ENCODE measurements around the gene RTN4IP1.
A peak's percentile ranks its signal among the peaks of the same experiment; 100 is the strongest.

The RTN4IP1 gene, protein sequence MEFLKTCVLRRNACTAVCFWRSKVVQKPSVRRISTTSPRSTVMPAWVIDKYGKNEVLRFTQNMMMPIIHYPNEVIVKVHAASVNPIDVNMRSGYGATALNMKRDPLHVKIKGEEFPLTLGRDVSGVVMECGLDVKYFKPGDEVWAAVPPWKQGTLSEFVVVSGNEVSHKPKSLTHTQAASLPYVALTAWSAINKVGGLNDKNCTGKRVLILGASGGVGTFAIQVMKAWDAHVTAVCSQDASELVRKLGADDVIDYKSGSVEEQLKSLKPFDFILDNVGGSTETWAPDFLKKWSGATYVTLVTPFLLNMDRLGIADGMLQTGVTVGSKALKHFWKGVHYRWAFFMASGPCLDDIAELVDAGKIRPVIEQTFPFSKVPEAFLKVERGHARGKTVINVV

DNA sequence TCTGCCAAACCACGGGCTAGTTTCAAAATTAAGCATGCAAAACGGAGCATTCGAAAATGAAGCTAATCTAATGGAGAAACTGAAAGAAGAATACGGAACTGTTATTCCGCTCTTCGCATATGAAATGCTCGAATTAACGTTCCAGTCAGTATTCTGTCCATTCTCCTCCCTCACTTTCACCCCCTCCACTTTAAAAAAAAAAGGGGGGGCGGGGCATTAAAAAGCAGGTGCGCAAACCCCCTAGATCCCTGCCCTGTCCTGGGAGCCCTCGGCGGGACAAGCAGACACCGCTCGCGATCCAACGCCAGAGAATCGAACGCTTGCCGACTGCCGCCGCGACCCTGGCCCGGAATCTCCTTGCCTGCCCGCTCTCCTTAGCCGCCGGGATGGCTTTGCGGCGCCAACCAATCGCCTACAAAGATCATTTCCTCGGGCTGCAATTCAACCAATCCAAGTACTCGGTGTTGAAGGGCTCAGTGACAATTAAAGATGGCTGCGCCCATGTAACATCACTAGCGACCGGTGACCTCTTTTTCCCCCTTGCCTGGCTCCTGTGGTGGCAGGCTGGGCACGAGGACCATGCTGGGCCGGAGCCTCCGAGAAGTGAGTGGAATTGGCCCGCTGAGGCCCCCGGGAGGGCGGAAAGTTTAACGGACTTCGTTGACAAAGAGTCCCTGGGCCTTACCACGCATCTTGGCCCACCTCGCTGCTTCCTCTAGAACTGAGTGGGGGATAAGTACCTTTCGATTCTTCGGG is at the start of gene RTN4IP1, which contains the start of gene QRSL1:
Gene RTN4IP1, minus strand, starts transcription at position 396 of the 756 bp plus-strand sequence. CDS start 477 bp downstream, outside the sequence.
Gene QRSL1, plus strand, starts transcription at position 476 of the 756 bp plus-strand sequence. Its CDS starts 104 bp downstream, at position 580.
- peak; percentile 91 for DNase-seq

DNA sequence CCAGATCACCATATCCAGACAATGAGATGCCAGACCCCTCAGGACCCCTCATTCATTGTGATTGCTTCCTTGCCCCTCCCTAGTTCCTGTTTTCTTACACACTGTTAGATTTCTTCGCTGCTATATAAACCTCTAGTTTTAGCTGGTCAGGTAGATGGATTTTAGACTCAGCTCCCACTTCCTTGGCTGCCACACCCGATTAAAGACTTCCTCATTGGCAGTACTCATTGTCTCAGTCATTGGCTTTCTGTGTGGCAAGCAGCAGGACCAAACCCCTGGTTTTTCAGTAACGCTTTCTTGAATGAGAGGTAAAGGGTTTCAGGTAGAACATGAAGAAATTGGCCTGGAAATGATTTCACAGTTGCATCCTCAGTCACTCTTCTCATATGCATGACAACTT is 48.0 kb upstream of the RTN4IP1 start:
- no peak for DNase-seq

DNA sequence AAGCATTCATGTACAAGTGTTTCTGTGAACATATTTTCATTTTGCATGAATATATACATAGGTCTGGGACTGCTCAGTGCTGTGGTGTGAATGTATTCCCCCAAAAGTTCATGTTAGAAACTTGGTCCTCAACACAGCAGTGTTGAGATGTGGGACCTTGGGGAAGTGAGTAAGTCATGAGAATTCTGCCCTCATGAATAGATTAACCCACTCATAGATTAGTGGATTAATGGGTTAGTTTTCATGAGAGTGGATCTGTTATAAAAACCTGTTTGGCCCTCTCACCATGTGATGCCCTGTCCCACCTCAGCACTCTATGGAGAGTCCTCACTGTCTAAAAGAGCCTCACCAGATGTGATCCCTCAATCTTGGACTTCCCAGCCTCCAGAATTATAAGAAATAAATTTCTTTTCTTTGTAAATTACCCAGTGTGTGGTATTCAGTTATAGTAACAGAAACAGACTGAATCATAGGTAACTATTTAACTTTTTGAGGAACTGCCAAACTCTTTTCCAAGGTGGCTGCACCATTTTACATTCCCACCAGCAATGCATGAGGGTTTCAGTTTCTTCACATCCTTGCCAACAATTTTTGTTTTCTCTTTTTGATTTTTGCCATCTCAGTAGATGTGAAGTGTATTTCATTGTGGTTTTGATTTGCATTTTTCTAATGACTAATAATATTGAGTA is 45.4 kb upstream of the RTN4IP1 start:
- no peak for DNase-seq

DNA sequence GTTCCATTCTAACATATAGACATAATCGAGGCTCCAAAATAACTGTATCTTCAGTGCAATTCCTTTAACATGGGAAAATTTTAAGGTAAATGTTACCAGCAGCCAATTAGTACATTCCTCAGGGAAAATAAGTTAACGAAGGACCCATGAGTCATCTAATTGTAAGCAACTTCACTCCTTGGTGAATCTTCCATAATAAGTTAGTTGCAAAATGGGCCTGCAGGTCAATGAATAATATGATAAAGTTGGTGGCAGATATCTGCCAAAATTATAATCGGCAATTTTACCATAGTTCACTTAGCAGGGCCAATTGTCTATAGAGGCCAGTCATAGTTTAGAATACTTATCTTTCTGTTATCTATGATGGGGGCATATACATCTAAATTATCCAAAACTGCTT is 42.4 kb upstream of the RTN4IP1 start:
- DNase-seq = no peak

DNA sequence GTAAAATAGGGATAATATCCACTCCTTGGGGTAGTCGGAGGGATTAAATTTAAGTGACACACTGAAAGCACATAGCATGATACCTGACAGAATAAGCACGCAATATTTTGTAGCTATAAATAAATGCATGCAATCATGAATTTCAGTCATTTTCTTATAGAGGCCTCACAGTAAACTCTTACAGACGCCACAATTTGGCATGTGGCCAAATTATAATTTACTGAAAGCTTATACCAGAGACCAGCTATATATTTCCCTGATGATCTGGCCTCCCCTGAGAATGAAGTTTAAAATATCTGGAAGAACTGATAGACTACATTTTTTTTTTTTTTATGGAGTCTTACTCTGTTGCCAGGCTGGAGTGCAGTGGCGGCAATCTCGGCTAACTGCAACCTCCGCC is 40.9 kb upstream of the RTN4IP1 start:
- DNase-seq = no peak

DNA sequence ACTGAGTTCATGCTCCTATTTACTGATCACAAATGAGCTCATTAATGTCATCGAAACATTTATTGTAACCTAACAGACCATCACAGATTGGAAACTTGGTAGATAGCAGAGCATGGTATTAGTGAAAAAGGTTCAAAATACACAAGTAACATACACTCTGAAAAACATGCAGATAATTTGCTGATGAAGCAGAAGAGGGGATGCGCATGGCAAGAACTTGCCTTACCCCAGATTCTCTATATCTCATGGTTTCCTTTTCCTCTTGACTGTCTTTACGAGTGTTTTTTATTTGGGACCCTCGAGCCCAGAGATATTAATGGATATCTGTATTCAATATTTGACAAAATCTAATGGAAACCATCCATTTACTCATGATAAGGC is 37.7 kb upstream of the RTN4IP1 start:
- no peak for DNase-seq

DNA sequence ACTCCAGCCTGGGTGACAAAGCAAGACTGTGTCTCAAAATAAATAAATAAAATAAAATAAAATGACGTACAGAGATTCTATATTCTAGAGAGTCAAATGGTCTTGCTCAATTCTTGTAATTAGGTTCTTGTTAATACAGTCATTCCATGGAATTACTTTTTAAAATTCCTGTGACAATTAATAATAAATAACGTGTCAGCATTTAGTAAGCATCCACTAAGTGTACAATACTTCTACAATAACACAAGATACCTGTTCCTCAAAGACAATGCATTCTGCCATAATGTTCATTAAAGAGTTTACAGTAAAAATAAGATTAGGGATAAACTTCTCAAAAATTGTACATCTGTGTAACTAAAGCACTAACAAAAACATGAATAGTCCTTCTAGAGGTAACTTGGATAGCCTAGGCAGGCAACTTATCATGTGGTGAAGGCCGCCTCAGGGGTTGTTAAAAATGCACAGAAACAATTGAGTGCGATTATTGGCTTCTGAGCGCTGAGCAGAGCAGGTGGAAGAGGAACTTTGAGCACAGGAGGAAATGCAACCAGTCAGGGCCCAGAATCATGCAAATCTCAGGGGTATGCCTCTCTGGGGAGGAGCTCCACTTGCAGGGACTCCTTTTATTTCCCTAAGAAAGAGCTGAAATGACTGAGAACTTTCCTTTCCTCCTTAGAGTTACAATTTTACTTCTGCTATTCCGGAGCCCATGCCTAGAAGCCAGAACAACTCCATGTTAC is 37.2 kb upstream of the RTN4IP1 start:
- no peak for DNase-seq

DNA sequence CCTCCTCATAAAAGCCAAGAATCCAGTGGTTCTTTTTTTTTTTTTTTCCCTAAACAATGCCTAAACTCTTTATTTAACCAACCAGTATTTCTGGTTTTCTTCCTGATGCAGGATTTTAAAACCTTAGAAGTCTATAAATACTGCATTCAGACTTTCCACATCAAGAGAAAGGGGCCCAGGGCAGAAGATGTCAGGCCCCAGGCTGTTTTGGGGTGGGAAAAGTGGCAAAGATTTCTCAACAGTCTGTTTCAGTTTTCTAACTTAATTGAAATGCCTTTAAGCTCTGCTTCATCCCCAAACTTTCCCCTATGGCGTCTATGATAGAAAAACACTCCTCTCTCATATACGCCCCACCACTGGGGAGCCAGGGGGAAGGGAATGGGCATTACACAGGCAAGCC is 33.2 kb upstream of the RTN4IP1 start:
- DNase-seq = no peak

DNA sequence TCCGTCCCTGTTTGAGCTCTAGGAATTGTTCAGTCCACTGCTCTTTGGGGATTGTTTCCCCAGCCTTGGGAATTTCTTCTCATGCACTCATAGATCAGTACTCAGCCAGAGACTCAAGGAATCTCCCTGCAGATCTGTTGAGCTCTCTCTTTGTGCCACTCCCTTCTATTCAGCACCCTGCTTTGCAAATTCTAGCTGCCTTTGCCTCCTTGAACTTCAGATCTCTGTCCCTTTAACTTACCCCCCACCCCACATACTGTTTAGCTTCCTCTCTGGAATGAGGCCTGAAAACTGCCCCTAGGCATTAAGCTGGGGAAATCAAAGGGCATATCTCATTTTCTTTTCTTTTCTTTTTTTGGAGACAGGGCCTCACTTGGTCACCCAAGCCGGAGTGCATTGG is 30.6 kb upstream of the RTN4IP1 start:
- DNase-seq = no peak

DNA sequence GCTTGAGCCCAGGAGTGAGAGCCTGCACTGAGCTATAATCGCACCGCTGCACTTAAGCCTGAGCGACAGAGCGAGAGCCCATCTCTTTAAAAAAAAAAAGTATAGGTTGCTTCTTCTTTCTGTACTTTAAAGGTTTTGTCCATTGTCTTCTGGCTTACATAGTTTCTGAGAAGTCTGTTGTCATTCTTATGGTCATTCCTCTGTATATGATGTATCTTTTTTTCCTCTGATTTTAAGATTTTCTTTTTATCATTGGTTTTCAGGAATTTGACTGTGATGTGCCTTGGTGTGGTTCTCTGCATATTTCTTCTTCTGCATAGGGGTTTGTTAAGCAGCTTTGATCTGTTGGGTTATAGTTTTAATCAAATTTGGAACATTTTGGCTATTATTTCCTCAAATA is 29.2 kb upstream of the RTN4IP1 start:
- DNase-seq = no peak

DNA sequence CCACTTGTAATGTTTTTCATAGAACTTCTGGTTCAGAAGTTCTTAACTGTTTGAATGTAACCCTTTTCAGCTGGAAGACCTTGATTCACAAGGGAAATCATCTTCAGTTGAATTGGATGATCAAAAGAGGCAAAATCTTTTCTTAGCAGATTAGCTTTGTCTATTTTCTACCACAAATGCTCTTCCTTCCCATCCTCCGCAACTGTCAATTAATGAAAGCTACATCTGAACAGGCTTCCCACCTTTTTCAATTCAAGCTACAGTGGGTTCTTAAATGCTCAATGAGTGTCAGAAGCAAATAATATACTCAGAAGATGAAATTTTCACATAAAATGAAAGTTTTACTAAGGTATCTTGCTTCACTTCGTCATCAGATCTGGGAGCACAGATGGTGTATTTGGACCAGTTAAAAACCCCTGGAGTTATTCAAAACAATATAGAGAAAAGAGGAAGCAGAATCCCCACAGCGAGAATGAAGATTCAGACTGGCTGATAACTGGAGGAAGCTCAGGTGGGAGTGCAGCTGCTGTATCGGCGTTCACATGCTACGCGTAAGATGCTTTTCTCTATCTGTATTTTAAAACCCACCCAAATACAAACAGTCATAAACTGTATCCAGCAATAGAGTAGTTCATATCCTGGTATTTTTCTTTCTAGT is 19.5 kb upstream of the RTN4IP1 start:
- no peak for DNase-seq

DNA sequence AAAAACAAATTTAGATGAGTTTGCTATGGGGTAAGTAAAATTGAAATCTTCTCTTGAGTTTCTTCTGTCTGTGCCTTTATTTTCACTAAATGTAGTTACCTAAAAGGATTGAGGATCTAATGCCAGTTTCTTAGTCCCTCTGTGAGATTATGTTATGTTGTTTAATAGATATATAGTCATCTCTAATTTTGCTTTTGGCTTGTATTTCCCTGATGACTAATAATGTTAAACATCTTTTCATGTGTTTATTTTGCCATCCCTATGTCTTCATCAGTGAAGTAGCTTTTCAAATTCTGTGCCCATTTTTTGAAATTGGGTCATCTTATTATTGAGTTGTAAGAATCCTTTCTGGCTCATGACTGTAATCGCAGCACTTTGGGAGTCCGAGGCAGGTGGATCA is 13.8 kb upstream of the RTN4IP1 start:
- DNase-seq = no peak

DNA sequence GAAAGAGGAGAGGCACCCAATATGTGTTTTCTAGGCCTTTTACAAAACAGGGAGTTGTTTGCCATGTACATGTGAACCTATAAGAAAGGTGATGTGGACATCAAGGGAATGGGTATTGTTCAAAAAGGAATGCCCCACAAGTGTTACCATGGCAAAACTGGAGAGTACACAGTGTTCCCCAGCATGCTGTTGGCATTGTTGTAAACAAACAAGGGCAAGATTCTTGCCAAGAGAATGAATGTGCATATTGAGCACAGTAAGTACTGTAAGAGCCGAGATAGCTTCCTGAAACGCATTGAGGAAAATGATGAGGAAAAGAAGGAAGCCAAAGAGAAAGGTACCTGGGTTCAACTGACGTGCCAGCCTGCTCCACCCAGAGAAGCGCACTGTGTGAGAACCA is 13.2 kb upstream of the RTN4IP1 start:
- DNase-seq = no peak

DNA sequence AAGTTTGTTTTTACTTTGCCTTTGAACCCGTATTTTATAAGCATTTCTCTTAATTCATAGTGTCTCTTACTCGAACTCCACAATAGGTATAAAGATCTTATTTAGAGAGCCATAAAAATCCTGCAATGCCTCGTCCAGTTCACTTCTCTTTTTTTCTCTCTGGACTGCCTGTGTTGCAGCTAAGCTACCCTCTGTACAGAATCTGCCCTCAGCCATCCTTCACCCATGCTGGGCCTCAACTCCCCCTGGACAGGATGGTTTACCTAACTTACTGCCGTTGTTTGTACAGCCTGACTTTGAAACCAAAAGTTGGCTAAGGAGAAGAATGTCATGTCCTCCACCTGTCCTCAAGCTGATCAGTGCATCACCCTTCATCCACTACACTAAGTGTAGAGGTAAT is 10.5 kb upstream of the RTN4IP1 start:
- no peak for DNase-seq

DNA sequence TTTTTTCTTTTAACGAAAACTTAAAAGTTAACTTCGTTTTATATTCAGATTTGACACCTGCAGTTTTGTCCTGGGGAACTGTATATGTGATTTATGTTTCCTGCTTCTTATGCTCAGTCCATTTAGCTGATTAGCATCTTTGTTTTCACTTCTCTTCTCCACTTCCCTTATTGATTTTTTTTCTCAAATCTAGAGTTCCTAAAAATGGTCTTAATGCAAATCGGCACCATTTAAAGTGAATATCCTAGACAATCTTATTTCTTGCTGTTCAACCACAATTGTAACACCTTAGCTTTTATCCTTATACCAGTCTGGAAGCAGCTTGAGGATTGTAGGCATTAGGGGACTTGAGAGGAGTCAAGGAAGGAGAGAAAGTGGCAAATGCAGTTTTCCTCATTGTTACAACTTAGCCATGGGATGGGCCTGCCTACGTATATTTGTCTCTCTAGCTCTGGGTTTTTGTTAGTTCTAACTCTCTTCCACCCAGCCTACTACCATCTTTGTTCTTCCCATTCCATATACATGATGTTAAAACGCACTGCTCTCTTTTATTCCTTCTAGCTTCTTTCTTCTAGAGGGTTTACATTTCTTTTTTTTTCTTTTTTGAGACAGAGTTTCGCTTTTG is 8.5 kb upstream of the RTN4IP1 start:
- no peak for DNase-seq

DNA sequence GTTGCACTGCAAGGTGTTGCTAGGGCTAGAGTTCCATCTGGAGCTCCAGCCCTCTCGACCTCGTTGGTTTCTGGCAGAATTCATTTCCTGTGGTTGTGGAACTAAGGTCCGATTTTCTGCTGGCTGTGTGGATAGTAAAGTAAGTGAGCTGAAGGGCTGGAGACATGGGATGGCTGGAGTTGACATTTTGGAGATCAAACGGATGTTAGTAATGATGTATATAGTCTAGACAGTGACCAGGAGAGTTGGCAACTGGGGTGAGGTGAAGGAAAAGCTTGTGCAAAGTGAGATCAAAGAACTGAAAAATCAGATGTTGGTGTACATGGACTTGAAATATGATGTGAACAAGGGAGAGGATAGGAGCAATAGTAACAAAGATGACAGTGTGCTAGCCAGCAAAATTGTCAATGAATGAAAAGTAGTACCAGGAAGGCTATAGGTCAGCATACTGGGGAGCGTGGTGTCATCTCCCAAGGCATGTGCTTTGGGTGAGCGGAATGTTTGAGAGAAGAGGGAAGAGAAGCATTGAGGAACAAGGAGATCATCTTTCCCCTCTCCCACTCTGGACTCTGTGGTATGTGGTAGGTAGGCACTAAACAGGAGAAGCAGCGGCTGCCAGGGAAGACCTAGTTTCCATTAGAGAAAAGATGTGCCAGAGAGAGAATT is 7.9 kb upstream of the RTN4IP1 start:
- DNase-seq = no peak

DNA sequence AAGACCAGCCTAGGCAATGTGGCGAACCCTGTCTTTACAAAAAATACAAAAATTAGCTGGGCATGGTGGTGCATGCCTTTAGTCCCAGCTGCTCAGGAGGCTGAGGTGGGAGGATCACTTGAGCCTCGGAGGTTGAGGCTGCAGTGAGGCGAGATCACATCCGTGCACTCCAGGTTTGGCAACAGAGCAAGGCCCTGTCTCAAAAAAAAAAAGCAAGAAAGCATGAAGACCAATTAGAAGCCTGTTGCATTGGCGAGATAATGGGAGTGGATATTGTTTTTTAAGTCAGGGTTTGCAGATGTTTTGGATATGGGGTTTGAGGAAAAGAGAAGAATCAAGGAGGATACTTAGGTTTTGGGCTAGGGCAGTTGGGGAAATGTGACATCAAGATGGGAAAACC is 5.3 kb upstream of the RTN4IP1 start:
- no peak for DNase-seq

DNA sequence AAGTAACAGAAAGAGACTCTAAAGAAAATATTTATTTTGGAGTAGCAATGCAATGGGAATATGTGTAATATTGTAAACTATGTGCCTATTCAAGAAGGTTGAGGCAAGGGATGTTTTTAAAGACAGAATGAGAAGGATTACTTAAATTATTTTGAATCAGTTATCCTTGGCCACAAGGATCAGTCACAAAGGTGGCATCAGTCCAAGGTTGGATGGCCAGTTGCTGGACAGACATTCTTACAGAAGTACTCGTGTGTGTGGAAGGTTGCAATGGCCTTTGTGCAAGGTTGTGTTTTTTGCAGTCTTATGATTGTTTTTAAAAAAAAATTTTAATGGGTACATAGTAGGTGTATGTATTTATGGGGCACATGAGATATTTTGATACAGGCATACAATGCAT is 2.0 kb upstream of the RTN4IP1 start:
- no peak for DNase-seq

DNA sequence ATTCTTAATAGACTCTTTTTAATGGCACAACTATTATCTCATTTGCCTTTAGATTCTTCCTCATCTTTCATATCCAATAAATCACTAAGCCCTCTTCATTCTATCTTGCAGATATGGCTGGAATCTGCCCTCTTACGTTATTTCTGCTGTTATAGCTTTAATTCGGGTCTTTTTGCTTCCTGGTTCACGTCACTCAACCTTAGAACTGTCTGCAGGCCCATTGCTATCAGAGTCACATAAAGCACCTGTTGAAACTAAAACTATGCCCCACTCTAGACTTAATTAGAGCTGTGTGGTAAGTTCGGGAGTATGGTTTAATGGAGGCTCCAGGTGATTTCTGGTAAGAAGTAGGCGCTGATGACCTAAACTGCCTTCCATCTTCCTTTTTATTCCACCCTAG is 1.1 kb upstream of the RTN4IP1 start:
- DNase-seq = no peak

DNA sequence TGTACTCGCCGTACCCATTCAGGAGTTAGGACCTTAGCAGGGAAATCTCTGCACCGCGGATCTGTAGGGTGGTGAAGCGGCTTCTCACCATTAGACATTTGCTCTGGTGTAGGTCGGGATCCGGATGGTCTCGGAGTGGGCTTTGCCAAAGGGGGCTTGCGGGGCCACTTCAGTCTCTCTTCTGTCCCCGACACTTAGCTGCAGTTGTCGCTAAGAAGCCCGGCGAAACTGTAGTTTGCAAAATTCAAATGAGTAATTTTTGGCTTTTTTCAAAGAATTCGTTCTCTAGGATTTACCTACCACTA is 513 bp upstream of the RTN4IP1 start:
- no peak for DNase-seq

DNA sequence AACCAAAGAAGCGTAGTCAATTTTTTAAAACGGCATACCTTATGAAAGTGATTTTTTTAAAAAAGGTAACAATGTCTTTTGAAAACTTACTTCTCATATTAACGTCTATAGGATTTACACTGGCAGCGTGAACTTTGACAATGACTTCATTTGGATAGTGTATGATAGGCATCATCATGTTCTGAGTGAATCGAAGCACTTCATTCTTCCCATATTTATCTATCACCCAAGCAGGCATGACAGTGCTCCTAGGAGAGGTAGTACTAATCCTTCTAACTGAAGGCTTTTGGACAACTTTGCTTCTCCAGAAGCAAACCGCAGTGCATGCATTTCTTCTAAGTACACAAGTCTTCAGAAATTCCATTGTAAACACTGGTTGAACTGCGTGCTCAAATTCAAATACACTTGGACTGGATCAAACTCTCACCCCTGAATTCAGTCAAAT is 618 bp downstream of the RTN4IP1 start:
- no peak for DNase-seq

Data from right forelimb (tissue), 1 donor.